Activated naive CD8-positive, alpha-beta T cell treated with anti-CD3 and anti-CD28 coated beads, Interleukin-2, amount 50 U/mL, for 24 hours (primary cell): ENCODE results near the gene SDHA.
"Not testable (repeated sequence)": the region's sequence is repeated elsewhere in the genome, so short reads cannot be mapped to it uniquely, and the experiment has no call there.

Source experiments
- ATAC-seq: fragments of 150-1000 bp; cut with Tn5 transposase; one replicate; pipeline ENCODE4 v1.10.0; 2021
- DNase-seq: peaks from one replicate; pipeline ENCODE4 v3.0.0; 2021
- H3K27ac Mint-ChIP-seq: one replicate; pipeline ENCODE4 v1.8.0; 2021; ENCODE audit warnings: mild to moderate bottlenecking, mixed read lengths
- H3K27me3 Mint-ChIP-seq: one replicate; pipeline ENCODE4 v1.8.0; 2021; ENCODE audit warnings: mixed read lengths
- H3K36me3 Mint-ChIP-seq: one replicate; pipeline ENCODE4 v1.8.0; 2021; ENCODE audit warnings: low read depth, mixed read lengths
- H3K4me1 Mint-ChIP-seq: one replicate; pipeline ENCODE4 v1.8.0; 2021; ENCODE audit warnings: mixed read lengths
- H3K4me3 Mint-ChIP-seq: one replicate; pipeline ENCODE4 v1.8.0; 2021; ENCODE audit warnings: mild to moderate bottlenecking, moderate library complexity, mixed read lengths
- H3K9me3 Mint-ChIP-seq: one replicate; pipeline ENCODE4 v1.8.0; 2021; ENCODE audit warnings: mixed read lengths

Gene SDHA

GRCh38 chr5:217494-218456 lies at the start of gene SDHA, which contains the start of gene CCDC127:
SDHA (plus strand) TSS chr5:218320; CDS start chr5:218356, 36 bp downstream.
CCDC127 (minus strand) TSS chr5:218153; CDS start chr5:216849, 1,304 bp downstream.
- not testable (repeated sequence) for H3K27me3 Mint-ChIP-seq, H3K9me3 Mint-ChIP-seq
- H3K27ac Mint-ChIP-seq, result peak within 1 kb of the TSS; percentile 84
- H3K4me1 Mint-ChIP-seq, result peaks cover 60% of the 10 kb centered on the region
- peak within 1 kb of the TSS; percentile 92 for H3K4me3 Mint-ChIP-seq
- DNase-seq, result peak; percentile 99
- peaks cover 26% of the 10 kb centered on the region for H3K36me3 Mint-ChIP-seq
- ATAC-seq, result peak; percentile 79

- H3K36me3 Mint-ChIP-seq, result no peaks in the 10 kb centered on the region
- H3K9me3 Mint-ChIP-seq, result no peaks in the 10 kb centered on the region
- no peak overlapping the region for H3K27ac Mint-ChIP-seq
- H3K4me1 Mint-ChIP-seq, result no peaks in the 10 kb centered on the region
- ATAC-seq (no peak), DNase-seq (no peak)
- H3K4me3 Mint-ChIP-seq, result no peak overlapping the region
- H3K27me3 Mint-ChIP-seq, result no peaks in the 10 kb centered on the region
These were observed 48.9 kb upstream of the SDHA start for GRCh38 chr5:169071-169727.

- no peaks in the 10 kb centered on the region for H3K9me3 Mint-ChIP-seq
- ATAC-seq (no peak), DNase-seq (no peak)
- no peaks in the 10 kb centered on the region for H3K4me1 Mint-ChIP-seq
- no peaks in the 10 kb centered on the region for H3K36me3 Mint-ChIP-seq
- H3K27ac Mint-ChIP-seq, result no peak overlapping the region
- no peak overlapping the region for H3K4me3 Mint-ChIP-seq
- H3K27me3 Mint-ChIP-seq, result no peaks in the 10 kb centered on the region
These were observed 48.4 kb upstream of the SDHA start for GRCh38 chr5:169728-170094.

GRCh38 chr5:170971-171800 lies 46.9 kb upstream of the SDHA start:
- no peaks in the 10 kb centered on the region for H3K4me1 Mint-ChIP-seq
- H3K27me3 Mint-ChIP-seq, result no peaks in the 10 kb centered on the region
- no peaks in the 10 kb centered on the region for H3K36me3 Mint-ChIP-seq
- H3K4me3 Mint-ChIP-seq, result no peak overlapping the region
- ATAC-seq (no peak), DNase-seq (no peak)
- H3K9me3 Mint-ChIP-seq, result no peaks in the 10 kb centered on the region
- no peak overlapping the region for H3K27ac Mint-ChIP-seq

GRCh38 chr5:171801-172331 lies 46.3 kb upstream of the SDHA start:
- no peaks in the 10 kb centered on the region for H3K4me1 Mint-ChIP-seq
- H3K27me3 Mint-ChIP-seq, result no peaks in the 10 kb centered on the region
- ATAC-seq (no peak), DNase-seq (no peak)
- H3K27ac Mint-ChIP-seq, result no peak overlapping the region
- H3K4me3 Mint-ChIP-seq, result no peak overlapping the region
- no peaks in the 10 kb centered on the region for H3K36me3 Mint-ChIP-seq
- no peaks in the 10 kb centered on the region for H3K9me3 Mint-ChIP-seq

- Mint-ChIP-seq H3K4me3 (no peak overlapping the region), H3K27me3 (no peaks in the 10 kb centered on the region), H3K27ac (no peak overlapping the region), H3K36me3 (no peaks in the 10 kb centered on the region), H3K9me3 (no peaks in the 10 kb centered on the region), H3K4me1 (no peaks in the 10 kb centered on the region)
- ATAC-seq (no peak), DNase-seq (no peak)
These were observed 45.7 kb upstream of the SDHA start for GRCh38 chr5:172421-172820.

GRCh38 chr5:172841-173251 lies 45.3 kb upstream of the SDHA start:
- Mint-ChIP-seq H3K36me3 (no peaks in the 10 kb centered on the region), H3K9me3 (no peaks in the 10 kb centered on the region), H3K27ac (no peak overlapping the region), H3K27me3 (no peaks in the 10 kb centered on the region), H3K4me1 (no peaks in the 10 kb centered on the region), H3K4me3 (no peak overlapping the region)
- DNase-seq, result no peak
- no peak for ATAC-seq

GRCh38 chr5:173392-174290 lies 44.5 kb upstream of the SDHA start:
- no peaks in the 10 kb centered on the region for H3K4me1 Mint-ChIP-seq

GRCh38 chr5:174291-174600 lies 43.9 kb upstream of the SDHA start:
- Mint-ChIP-seq H3K27me3 (peaks cover 4% of the 10 kb centered on the region), H3K9me3 (no peaks in the 10 kb centered on the region), H3K4me3 (no peak overlapping the region), H3K4me1 (no peaks in the 10 kb centered on the region), H3K36me3 (no peaks in the 10 kb centered on the region), H3K27ac (no peak overlapping the region)
- no peak for DNase-seq
- no peak for ATAC-seq

More at GRCh38 chr5:173392-174290, 44.5 kb upstream of the SDHA start:
- Mint-ChIP-seq H3K36me3 (no peaks in the 10 kb centered on the region), H3K4me3 (no peak overlapping the region), H3K9me3 (no peaks in the 10 kb centered on the region), H3K27ac (no peak overlapping the region), H3K27me3 (peaks cover 2% of the 10 kb centered on the region)
- ATAC-seq, result no peak
- DNase-seq, result no peak

- H3K4me1 Mint-ChIP-seq, result no peaks in the 10 kb centered on the region
- H3K36me3 Mint-ChIP-seq, result no peaks in the 10 kb centered on the region
- H3K27me3 Mint-ChIP-seq, result peaks cover 4% of the 10 kb centered on the region
- H3K27ac Mint-ChIP-seq, result no peak overlapping the region
- H3K4me3 Mint-ChIP-seq, result no peak overlapping the region
- DNase-seq (no peak), ATAC-seq (no peak)
- H3K9me3 Mint-ChIP-seq, result no peaks in the 10 kb centered on the region
These were observed 43.1 kb upstream of the SDHA start for GRCh38 chr5:174876-175465.

- peaks cover 4% of the 10 kb centered on the region for H3K27me3 Mint-ChIP-seq
These were observed 41.8 kb upstream of the SDHA start for GRCh38 chr5:176296-176823.

GRCh38 chr5:178110-178509 lies 40.0 kb upstream of the SDHA start:
- H3K27ac Mint-ChIP-seq, result no peak overlapping the region
- peaks cover 4% of the 10 kb centered on the region for H3K27me3 Mint-ChIP-seq
- no peaks in the 10 kb centered on the region for H3K36me3 Mint-ChIP-seq
- H3K4me1 Mint-ChIP-seq, result no peaks in the 10 kb centered on the region
- no peak for DNase-seq
- no peak for ATAC-seq
- H3K4me3 Mint-ChIP-seq, result no peak overlapping the region
- no peaks in the 10 kb centered on the region for H3K9me3 Mint-ChIP-seq

More at GRCh38 chr5:176296-176823, 41.8 kb upstream of the SDHA start:
- Mint-ChIP-seq H3K27ac (no peak overlapping the region), H3K9me3 (no peaks in the 10 kb centered on the region), H3K36me3 (no peaks in the 10 kb centered on the region), H3K4me3 (no peak overlapping the region), H3K4me1 (no peaks in the 10 kb centered on the region)
- no peak for DNase-seq
- no peak for ATAC-seq

GRCh38 chr5:179401-179800 lies 38.7 kb upstream of the SDHA start:
- peaks cover 4% of the 10 kb centered on the region for H3K27me3 Mint-ChIP-seq
- no peak overlapping the region for H3K27ac Mint-ChIP-seq
- no peaks in the 10 kb centered on the region for H3K9me3 Mint-ChIP-seq
- no peaks in the 10 kb centered on the region for H3K36me3 Mint-ChIP-seq
- H3K4me3 Mint-ChIP-seq, result no peak overlapping the region
- ATAC-seq (no peak), DNase-seq (no peak)
- no peaks in the 10 kb centered on the region for H3K4me1 Mint-ChIP-seq
